Mucosa of rectum (tissue), 2 donors: ENCODE results near the gene AGPAT3.

ENCODE experiments used
- H3K27ac ChIP-seq, 2 donors: one replicate each; pipeline ENCODE4 v1.7.0; 2013; ENCODE audit warnings: inconsistent platforms in 2 of 2, low read depth in 2 of 2, low read length in 2 of 2
- H3K27me3 ChIP-seq, 2 donors: one replicate each; pipeline ENCODE4 v1.7.0; 2013; ENCODE audit warnings: low read length in 2 of 2; ENCODE audit not compliant: control insufficient read depth in 2 of 2, insufficient read depth in 2 of 2
- H3K36me3 ChIP-seq, 2 donors: one replicate each; pipeline ENCODE4 v1.7.0; 2013; ENCODE audit warnings: low read length in 2 of 2; ENCODE audit not compliant: control insufficient read depth in 2 of 2, insufficient read depth in 2 of 2
- H3K4me1 ChIP-seq, 2 donors: one replicate each; pipeline ENCODE4 v1.7.0; 2013; ENCODE audit warnings: low read length in 2 of 2, mild to moderate bottlenecking in 1 of 2; ENCODE audit not compliant: control insufficient read depth in 2 of 2, insufficient read depth in 2 of 2
- H3K4me3 ChIP-seq, 2 donors: one replicate each; pipeline ENCODE4 v1.7.0; 2013; ENCODE audit warnings: low read length in 2 of 2
- H3K9ac ChIP-seq, 2 donors: one replicate each; pipeline ENCODE4 v1.7.0; 2013; ENCODE audit warnings: low read length in 2 of 2, low read depth in 1 of 2, mild to moderate bottlenecking in 1 of 2
- H3K9me3 ChIP-seq, 2 donors: one replicate each; pipeline ENCODE4 v1.7.0; 2013; ENCODE audit warnings: low read length in 2 of 2; ENCODE audit not compliant: control insufficient read depth in 2 of 2
- donor health status: healthy.
- donor health status: Normal muscosa, but diverticular disease.

The AGPAT3 gene

DNA sequence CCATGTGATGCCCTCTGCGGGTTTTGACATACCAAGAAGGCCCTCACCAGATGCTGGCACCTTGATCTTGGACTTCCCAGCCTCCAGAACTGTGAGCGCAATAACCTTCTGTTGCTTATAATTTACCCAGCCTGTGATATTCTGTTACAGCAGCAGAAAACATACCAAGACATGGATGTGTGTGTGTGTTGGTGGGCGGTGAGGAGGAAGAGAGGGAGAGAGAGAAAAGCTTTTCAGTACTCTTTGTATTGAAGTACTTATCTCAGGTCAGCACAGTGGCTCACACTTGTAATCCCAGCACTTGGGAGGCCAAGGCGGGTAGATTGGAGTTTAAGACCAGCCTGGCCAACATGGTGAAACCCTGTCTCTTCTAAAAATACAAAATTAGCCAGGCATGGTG is 170.2 kb downstream of the AGPAT3 start:
- Histone ChIP-seq H3K27me3 (no peaks in the 10 kb centered on the region), H3K36me3 (peaks cover 39 to 48% of the 10 kb centered on the region in 2 donors), H3K9ac (no peak overlapping the region), H3K4me1 (no peaks in the 10 kb centered on the region), H3K27ac (no peak overlapping the region), H3K4me3 (no peak overlapping the region), H3K9me3 (no peaks in the 10 kb centered on the region)
